Measurements from ENCODE around the gene SLC45A2.

The SLC45A2 gene

DNA sequence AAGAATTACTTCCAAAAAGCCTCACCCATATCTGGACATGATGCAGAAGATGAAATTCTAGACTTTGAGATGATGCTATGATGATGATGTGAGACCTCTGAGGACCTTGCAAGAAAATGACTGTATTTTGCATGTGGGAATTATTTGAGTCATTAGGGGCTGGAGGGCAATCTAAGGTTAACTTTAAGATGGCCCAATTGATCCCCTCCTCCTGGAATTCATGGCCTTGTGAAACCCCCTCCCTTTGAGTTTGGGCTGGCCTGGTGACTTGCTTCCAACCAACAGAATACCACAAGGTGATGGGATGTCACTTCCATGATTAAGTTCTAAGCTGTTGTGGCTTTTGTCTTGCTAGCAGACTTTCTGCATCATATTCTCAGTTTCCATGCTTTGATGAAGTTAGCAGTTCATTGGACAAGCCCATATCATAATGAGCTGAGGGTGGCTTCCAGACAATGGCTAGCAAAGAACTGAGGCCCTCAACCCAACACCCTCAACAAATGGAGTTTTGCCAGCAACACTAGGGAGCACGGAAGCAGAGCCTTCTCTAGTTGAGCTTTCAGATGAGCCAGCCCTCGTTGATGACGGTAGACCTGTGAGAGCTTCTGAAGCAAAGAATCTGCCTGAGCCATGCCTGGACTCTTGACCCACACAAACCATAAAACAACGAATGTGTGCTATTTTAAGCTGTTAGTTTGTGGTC is 30.8 kb upstream of the SLC45A2 start:
- Histone ChIP-seq H3K4me1 (ENCODE audit: low read depth, poor library complexity, severe bottlenecking) (no peaks in the 10 kb centered on the region), H4K20me1 (ENCODE audit: insufficient read depth) (no peaks in the 10 kb centered on the region), H2AFZ (ENCODE audit: low read depth) (no peak overlapping the region), H3K36me3 (ENCODE audit: insufficient read depth) (no peaks in the 10 kb centered on the region), H3K27ac (no peak overlapping the region), H3K9ac (no peak overlapping the region), H3K27me3 (ENCODE audit: insufficient read depth, low read depth) (no peaks in the 10 kb centered on the region), H3K4me3 (IDR thresholded peaks at IDR 0.05; ENCODE audit: insufficient read depth, low read depth, low read length) (no peak overlapping the region), H3K79me2 (ENCODE audit: insufficient read depth, low read depth) (no peaks in the 10 kb centered on the region), H3K4me2 (no peak overlapping the region)
- TF ChIP-seq, protein P1, sequence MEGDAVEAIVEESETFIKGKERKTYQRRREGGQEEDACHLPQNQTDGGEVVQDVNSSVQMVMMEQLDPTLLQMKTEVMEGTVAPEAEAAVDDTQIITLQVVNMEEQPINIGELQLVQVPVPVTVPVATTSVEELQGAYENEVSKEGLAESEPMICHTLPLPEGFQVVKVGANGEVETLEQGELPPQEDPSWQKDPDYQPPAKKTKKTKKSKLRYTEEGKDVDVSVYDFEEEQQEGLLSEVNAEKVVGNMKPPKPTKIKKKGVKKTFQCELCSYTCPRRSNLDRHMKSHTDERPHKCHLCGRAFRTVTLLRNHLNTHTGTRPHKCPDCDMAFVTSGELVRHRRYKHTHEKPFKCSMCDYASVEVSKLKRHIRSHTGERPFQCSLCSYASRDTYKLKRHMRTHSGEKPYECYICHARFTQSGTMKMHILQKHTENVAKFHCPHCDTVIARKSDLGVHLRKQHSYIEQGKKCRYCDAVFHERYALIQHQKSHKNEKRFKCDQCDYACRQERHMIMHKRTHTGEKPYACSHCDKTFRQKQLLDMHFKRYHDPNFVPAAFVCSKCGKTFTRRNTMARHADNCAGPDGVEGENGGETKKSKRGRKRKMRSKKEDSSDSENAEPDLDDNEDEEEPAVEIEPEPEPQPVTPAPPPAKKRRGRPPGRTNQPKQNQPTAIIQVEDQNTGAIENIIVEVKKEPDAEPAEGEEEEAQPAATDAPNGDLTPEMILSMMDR (conservative IDR thresholded peaks at IDR 0.05; ENCODE audit: low read depth, low read length): no peak

DNA sequence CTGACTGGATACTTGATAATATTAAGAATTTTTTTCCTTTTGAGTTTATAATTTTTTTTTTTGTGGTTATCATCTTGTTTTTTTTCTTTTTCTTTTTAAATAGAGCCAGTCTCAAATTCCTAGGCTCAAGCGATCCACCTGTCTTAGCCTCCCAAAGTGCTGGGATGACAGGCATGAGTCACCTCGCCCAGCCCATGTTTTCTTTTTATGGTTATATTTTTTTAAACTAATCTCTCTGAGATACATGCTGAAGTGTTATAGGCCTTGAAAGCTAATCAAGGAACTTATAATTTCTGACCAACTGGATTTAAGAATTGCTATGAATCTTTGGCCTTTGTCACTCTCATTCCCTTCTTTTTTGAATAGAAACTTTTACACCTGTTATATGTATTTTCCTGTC is 30.1 kb upstream of the SLC45A2 start:
- no peaks in the 10 kb centered on the region for H3K27me3 ChIP-seq (ENCODE audit: insufficient read depth, low read depth)
- no peaks in the 10 kb centered on the region for H4K20me1 ChIP-seq (ENCODE audit: insufficient read depth)
- H3K9ac ChIP-seq: no peak overlapping the region
- no peak overlapping the region for H3K4me3 ChIP-seq (IDR thresholded peaks at IDR 0.05; ENCODE audit: insufficient read depth, low read depth, low read length)
- no peak overlapping the region for H3K4me2 ChIP-seq
- no peak overlapping the region for H3K27ac ChIP-seq
- H2AFZ ChIP-seq (ENCODE audit: low read depth): no peak overlapping the region
- no peaks in the 10 kb centered on the region for H3K36me3 ChIP-seq (ENCODE audit: insufficient read depth)
- H3K4me1 ChIP-seq (ENCODE audit: low read depth, poor library complexity, severe bottlenecking): peaks cover 4% of the 10 kb centered on the region
- TF ChIP-seq, protein P1 (conservative IDR thresholded peaks at IDR 0.05; ENCODE audit: low read depth, low read length): no peak
- H3K79me2 ChIP-seq (ENCODE audit: insufficient read depth, low read depth): no peaks in the 10 kb centered on the region

DNA sequence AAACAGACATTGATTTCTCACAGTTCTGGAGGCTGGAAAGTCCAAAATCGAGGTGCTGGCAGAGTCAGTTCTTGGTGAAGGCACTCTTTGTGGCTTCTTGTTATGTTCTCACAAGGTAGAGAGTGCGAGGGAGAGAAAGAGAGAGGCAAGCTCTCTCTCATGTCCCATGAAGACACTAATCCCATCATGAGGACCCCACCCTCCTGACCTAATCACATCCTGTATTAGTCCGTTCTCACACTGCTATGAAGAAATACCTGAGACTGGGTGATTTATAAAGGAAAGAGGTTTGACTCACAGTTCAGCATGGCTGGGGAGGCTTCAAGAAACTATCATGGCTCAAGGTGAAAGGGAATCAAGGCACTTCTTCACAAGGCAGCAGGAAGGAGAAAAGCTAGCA is 29.1 kb upstream of the SLC45A2 start:
- Histone ChIP-seq H4K20me1 (ENCODE audit: insufficient read depth) (no peaks in the 10 kb centered on the region), H2AFZ (ENCODE audit: low read depth) (no peak overlapping the region), H3K4me1 (ENCODE audit: low read depth, poor library complexity, severe bottlenecking) (peaks cover 13% of the 10 kb centered on the region), H3K4me2 (no peak overlapping the region), H3K4me3 (IDR thresholded peaks at IDR 0.05; ENCODE audit: insufficient read depth, low read depth, low read length) (no peak overlapping the region), H3K9ac (no peak overlapping the region), H3K27ac (no peak overlapping the region), H3K79me2 (ENCODE audit: insufficient read depth, low read depth) (no peaks in the 10 kb centered on the region), H3K27me3 (ENCODE audit: insufficient read depth, low read depth) (no peaks in the 10 kb centered on the region), H3K36me3 (ENCODE audit: insufficient read depth) (no peaks in the 10 kb centered on the region)
- TF ChIP-seq, protein P1 (conservative IDR thresholded peaks at IDR 0.05; ENCODE audit: low read depth, low read length): no peak

DNA sequence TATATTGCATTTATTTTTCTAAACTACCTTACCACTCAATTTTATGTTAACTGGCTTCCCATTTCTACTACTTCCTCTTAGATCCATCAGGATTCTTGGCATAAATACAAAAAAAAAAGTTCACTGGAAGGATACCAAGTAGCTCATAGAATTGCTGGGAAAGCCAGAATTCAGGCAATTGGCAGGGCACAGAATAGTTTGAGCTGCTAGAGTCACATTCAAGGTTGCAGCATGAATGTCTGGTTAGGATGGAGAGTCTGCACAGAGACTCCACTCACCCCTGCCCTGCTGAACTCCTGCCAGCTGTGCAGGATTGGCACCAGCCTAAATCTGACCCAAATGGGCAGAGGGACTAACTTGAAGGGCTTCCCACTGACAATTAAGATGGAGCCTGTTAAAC is 28.3 kb upstream of the SLC45A2 start:
- Histone ChIP-seq H4K20me1 (ENCODE audit: insufficient read depth) (no peaks in the 10 kb centered on the region), H3K4me2 (no peak overlapping the region), H3K79me2 (ENCODE audit: insufficient read depth, low read depth) (no peaks in the 10 kb centered on the region), H3K9ac (no peak overlapping the region), H3K36me3 (ENCODE audit: insufficient read depth) (no peaks in the 10 kb centered on the region), H3K4me1 (ENCODE audit: low read depth, poor library complexity, severe bottlenecking) (peaks cover 13% of the 10 kb centered on the region), H3K4me3 (IDR thresholded peaks at IDR 0.05; ENCODE audit: insufficient read depth, low read depth, low read length) (no peak overlapping the region), H3K27me3 (ENCODE audit: insufficient read depth, low read depth) (no peaks in the 10 kb centered on the region), H3K27ac (no peak overlapping the region), H2AFZ (ENCODE audit: low read depth) (no peak overlapping the region)
- TF ChIP-seq, protein P1 (conservative IDR thresholded peaks at IDR 0.05; ENCODE audit: low read depth, low read length): no peak

Measured in KMS-11 (cell line).